ENCODE results near the gene NCAPH2. TPM values are rescaled to one million over a fixed set of nuclear protein-coding genes. Genes with fewer than 3 reads are reported as not detected.

NCAPH2 gene
- total and polyA plus RNA-seq, 9 of the 15 experiments (the other 6 are each of a cell fraction or from before 2014, with no cell fraction given) = 3.6 to 88.6 (median 32.4) TPM

- H3K36me3 ChIP-seq (ENCODE audit: control insufficient read depth, insufficient read depth, low read length) = no peaks in the 10 kb centered on the region
- DNase-seq (ENCODE audit: extremely low read depth in 1 of 4, low spot score in 3 of 4) (no peak), ATAC-seq (no peak), FAIRE-seq (no peak)
- no peak overlapping the region for H3K4me2 ChIP-seq (ENCODE audit: insufficient read depth, low read length)
- peak overlapping the region in 1 of 2 experiments; percentile 26; a peak in 1 of 4 replicates for H3K9ac ChIP-seq (ENCODE audit: insufficient read depth in 1 of 2, low read depth in 2 of 2, low read length in 2 of 2)
- H4K20me1 ChIP-seq (replicated peaks; ENCODE audit: control insufficient read depth, insufficient read depth, low read length) = no peaks in the 10 kb centered on the region
- H3K27me3 ChIP-seq (ENCODE audit: control insufficient read depth in 2 of 2, insufficient read depth in 2 of 2, low read length in 2 of 2) = no peaks in the 10 kb centered on the region
- in situ Hi-C loops (cut with MboI) (no loop called here), intact Hi-C loops (cut with micrococcal nuclease) (no loop called here)
- POLR2A ChIA-PET = interaction anchor here (0.7 kb wide), 1 partner anchor 18 kb away, joined by 3 read pairs; no protein-coding TSS in a partner anchor
- 63% methylated on average over 23 of the region's 26 CpGs for WGBS (ENCODE audit: insufficient coverage, low coverage, missing lambda C conversion rate)
- no peak overlapping the region for H3K4me3 ChIP-seq
- no peaks in the 10 kb centered on the region for H3K9me1 ChIP-seq (ENCODE audit: control insufficient read depth, insufficient read depth, low read length)
- H3K27ac ChIP-seq (ENCODE audit: extremely low read depth, low read depth, low read length) = no peak overlapping the region
- BruUV-seq (replicated peaks) = no TSS peak
- CTCF ChIA-PET (ENCODE audit: low intra/inter-chr PET ratio) = no interaction called here
- peaks cover 0 to 10% of the 10 kb centered on the region in 2 experiments; a peak in 3 of 5 replicates for H3K4me1 ChIP-seq (replicated peaks in 1 of 2; ENCODE audit: control insufficient read depth in 2 of 2, insufficient read depth in 2 of 2, low read length in 2 of 2)
- H3K79me2 ChIP-seq (ENCODE audit: control insufficient read depth, insufficient read depth, low read length) = no peaks in the 10 kb centered on the region
- no peak overlapping the region for H2AFZ ChIP-seq (ENCODE audit: low read depth, low read length)
- no peaks in the 10 kb centered on the region for H3K9me3 ChIP-seq (replicated peaks; ENCODE audit: control insufficient read depth, insufficient read depth, low read depth, low read length)
- TF ChIP-seq ESRRB (CRISPR knock-in tag; IDR thresholded peaks at IDR 0.05; ENCODE audit: borderline replicate concordance) (no peak), TAF9B (IDR thresholded peaks at IDR 0.05; ENCODE audit: partially characterized antibody) (no peak), ZNF408 (CRISPR knock-in tag; IDR thresholded peaks at IDR 0.05; ENCODE audit: low read depth) (no peak), CEBPG (CRISPR knock-in tag; IDR thresholded peaks at IDR 0.05) (no peak), CEBPG (tag; conservative IDR thresholded peaks at IDR 0.05 in 1 of 2, IDR thresholded peaks at IDR 0.05 in 1 of 2) (no peak), EP400 (IDR thresholded peaks at IDR 0.05) (no peak), ZNF507 (tag; conservative IDR thresholded peaks at IDR 0.05) (no peak), NRF1 (conservative IDR thresholded peaks at IDR 0.05 in 1 of 2, IDR thresholded peaks at IDR 0.05 in 1 of 2) (no peak), CEBPB (tag; IDR thresholded peaks at IDR 0.05) (no peak), RHOXF2B (CRISPR knock-in tag; conservative IDR thresholded peaks at IDR 0.05) (no peak), E2F3 (CRISPR knock-in tag; IDR thresholded peaks at IDR 0.05) (no peak), ZNF263 (CRISPR knock-in tag; IDR thresholded peaks at IDR 0.05; ENCODE audit: borderline replicate concordance) (no peak), PTRF (tag; IDR thresholded peaks at IDR 0.05) (no peak), SMAD2 (IDR thresholded peaks at IDR 0.05; ENCODE audit: low read depth, low read length) (no peak), MYC (IDR thresholded peaks at IDR 0.05; ENCODE audit: low read depth, low read length) (no peak), MYC (CRISPR knock-in tag; IDR thresholded peaks at IDR 0.05; ENCODE audit: borderline replicate concordance, low read depth) (no peak)
- TF ChIP-seq, protein P1, sequence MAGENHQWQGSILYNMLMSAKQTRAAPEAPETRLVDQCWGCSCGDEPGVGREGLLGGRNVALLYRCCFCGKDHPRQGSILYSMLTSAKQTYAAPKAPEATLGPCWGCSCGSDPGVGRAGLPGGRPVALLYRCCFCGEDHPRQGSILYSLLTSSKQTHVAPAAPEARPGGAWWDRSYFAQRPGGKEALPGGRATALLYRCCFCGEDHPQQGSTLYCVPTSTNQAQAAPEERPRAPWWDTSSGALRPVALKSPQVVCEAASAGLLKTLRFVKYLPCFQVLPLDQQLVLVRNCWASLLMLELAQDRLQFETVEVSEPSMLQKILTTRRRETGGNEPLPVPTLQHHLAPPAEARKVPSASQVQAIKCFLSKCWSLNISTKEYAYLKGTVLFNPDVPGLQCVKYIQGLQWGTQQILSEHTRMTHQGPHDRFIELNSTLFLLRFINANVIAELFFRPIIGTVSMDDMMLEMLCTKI (IDR thresholded peaks at IDR 0.05; ENCODE audit: partially characterized antibody) = no peak
Measured at GRCh38 chr22:50571264-50572175, 63.5 kb downstream of the NCAPH2 start.
